PFSK-1 (cell line): ENCODE data around the gene TOMM6.

ENCODE experiments used
- FOXP2 ChIP-seq: optimal IDR thresholded peaks from 2 replicates; pipeline ENCODE3; 2011; ENCODE audit warnings: borderline replicate concordance, control low read depth, inconsistent platforms; ENCODE audit not compliant: insufficient read depth; ENCODE audit errors: extremely low read length, extremely low read depth
- POLR2AphosphoS5 ChIP-seq: IDR thresholded peaks from 2 replicates; pipeline ENCODE4 v1.6.1; 2012; ENCODE audit warnings: low read depth, mild to moderate bottlenecking, control low read depth, low read length, moderate library complexity
- REST ChIP-seq, 2 experiments: IDR thresholded peaks; 2 replicates each; pipeline versions ENCODE4 v1.6.1 to v1.8.0; 2011 to 2012; ENCODE audit warnings: low read depth in 2 of 2, low read length in 2 of 2, control low read depth in 1 of 2, inconsistent platforms in 1 of 2, mild to moderate bottlenecking in 1 of 2, moderate library complexity in 1 of 2; ENCODE audit not compliant: insufficient read depth in 1 of 2
- SIN3A ChIP-seq: IDR thresholded peaks from 2 replicates; pipeline ENCODE4 v1.6.1; 2012; ENCODE audit warnings: mild to moderate bottlenecking, low read length, moderate library complexity, borderline replicate concordance; ENCODE audit not compliant: insufficient read depth
- TAF1 ChIP-seq: IDR thresholded peaks from 2 replicates; pipeline ENCODE4 v1.6.1; 2012; ENCODE audit warnings: low read length, control low read depth, borderline replicate concordance; ENCODE audit not compliant: insufficient read depth

Gene TOMM6

GRCh38 chr6:41799559-41799911, 12.0 kb downstream of the TOMM6 start:
- TF ChIP-seq FOXP2 (no peak), REST (IDR thresholded peaks at IDR 0.05; ENCODE audit: insufficient read depth in 1 of 2, low read depth in 2 of 2, low read length in 2 of 2) (no peak), SIN3A (no peak), POLR2AphosphoS5 (no peak), TAF1 (no peak)

GRCh38 chr6:41801380-41801779, 13.9 kb downstream of the TOMM6 start:
- TF ChIP-seq SIN3A (no peak), REST (IDR thresholded peaks at IDR 0.05; ENCODE audit: insufficient read depth in 1 of 2, low read depth in 2 of 2, low read length in 2 of 2) (no peak), POLR2AphosphoS5 (no peak), TAF1 (no peak)

- TF ChIP-seq FOXP2: no peak
- TF ChIP-seq TAF1: no peak
- no peak for TF ChIP-seq SIN3A
- TF ChIP-seq POLR2AphosphoS5: no peak
- no peak for TF ChIP-seq REST (IDR thresholded peaks at IDR 0.05; ENCODE audit: insufficient read depth in 1 of 2, low read depth in 2 of 2, low read length in 2 of 2)
These were observed 18.6 kb downstream of the TOMM6 start for GRCh38 chr6:41805830-41806774.

GRCh38 chr6:41811095-41811494, 23.6 kb downstream of the TOMM6 start:
- TF ChIP-seq FOXP2 (no peak), POLR2AphosphoS5 (no peak), TAF1 (no peak), REST (IDR thresholded peaks at IDR 0.05; ENCODE audit: insufficient read depth in 1 of 2, low read depth in 2 of 2, low read length in 2 of 2) (no peak), SIN3A (no peak)

GRCh38 chr6:41813469-41813868, 26.0 kb downstream of the TOMM6 start:
- TF ChIP-seq SIN3A: no peak
